HG03342 (cell line): ENCODE measurements around the gene CERS3.

Experiments used
- ATAC-seq: cut with Tn5 transposase; IDR thresholded peaks from one replicate; pipeline ENCODE4 v1.9.1; 2021; ENCODE audit warnings: mild to moderate bottlenecking, moderate library complexity; ENCODE audit not compliant: unreplicated experiment

CERS3 gene

DNA sequence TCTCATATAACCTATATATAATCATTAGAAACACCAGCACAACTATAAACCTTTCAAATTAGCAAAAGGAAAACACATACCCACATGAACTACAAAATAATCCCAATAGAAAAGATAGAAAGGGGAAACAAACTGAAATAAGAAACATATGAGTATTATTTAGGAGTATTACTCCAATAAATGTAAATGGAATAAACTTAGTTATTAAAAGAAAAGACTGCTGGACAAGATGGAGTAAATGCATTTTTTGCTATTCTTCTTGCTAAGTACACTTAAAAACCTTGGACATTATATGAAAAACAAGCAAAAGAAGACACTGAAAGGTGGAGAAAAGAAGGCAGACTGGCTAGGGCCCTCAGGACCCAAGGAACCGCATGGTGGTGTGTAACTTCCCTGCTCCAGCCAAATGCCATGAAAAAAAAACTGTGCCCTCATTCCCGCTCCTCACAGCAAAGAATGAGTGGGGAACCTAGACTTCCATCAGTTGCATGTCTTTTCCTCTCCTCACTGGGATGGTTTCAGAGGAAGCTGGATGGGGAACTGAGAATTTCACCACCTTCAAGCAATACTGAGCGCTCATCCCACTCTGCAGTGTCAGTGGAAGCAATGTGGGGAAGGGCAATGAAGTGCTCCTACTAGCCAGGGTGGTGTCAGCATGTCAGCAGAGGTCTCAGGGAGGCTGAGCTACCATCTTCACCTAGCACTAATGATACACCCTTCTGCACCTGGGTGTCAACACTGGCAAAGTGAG, 143.3 kb downstream of the CERS3 start:
- ATAC-seq, result no peak

DNA sequence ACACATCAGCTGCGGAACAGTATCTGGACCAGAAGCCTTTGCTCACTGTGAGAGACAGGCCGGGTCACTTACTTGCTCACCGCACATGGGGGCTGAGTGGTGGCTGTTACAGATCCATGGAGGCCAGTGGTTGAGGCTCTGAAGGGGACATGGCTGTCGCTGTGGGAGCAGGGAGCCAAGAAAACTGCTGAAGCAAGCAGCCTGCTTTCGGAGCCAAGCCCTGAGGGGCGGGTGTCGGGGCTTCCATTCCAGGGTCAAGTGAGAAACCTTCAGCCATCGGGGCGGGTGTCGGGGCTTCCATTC, 144.7 kb downstream of the CERS3 start:
- no peak for ATAC-seq

DNA sequence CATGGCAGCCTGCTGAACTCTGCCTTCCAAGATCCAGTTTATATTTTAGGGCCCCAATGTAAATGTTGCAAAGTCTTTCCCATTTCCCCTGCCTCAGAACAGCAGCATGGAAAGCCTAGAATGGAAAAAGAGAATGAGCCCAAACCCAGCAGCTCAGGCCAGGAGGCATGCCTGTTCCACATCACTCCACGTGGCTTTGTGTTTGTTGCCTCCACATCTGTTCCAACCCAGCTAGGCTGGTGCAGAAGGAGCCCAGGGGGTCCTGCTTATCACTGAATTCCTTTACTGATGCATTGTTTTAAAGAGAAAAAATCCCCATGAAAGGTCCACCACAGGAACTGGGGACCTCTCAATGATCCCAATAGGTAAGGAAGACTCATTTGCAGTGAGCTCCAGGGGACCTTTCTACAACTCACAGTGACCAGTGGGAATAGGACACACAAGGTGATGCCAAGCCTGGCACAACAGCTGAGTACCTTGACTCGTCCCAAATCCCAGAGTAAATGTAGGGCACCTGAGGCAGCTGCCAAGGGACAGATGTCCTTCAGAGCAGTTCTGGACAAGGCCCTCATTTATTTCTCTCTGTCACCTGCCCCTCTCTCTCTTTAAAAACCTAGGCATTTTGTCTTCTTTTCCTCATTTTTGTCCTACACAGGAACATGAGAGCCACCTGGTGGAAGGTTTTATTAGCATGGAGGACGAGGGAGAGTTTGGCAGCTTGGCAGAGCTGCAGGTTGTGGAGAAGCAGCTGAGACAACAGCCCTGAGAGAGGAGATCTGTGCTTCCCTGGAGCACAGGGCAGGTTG, 145.2 kb downstream of the CERS3 start:
- no peak for ATAC-seq

DNA sequence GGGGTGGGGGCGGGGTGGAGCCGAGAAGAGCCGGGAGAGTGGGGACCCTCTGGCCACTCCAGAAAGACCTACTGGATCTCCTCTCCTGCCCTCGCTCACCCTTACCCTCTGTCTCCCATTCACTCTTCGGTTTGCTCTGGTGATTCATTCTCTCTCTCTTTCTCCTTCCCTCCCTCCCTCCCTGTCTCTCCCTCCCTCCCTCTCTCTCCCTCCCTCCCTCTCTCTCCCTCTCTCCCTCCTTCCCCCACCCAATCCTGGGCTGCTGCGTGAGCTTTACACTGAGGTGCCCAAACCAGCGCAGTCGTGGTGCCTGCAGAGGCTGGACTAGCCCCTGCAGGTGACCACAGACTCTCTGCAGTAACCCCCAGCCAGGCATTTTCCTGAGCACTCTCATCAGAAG, 154.8 kb downstream of the CERS3 start:
- ATAC-seq, result no peak

DNA sequence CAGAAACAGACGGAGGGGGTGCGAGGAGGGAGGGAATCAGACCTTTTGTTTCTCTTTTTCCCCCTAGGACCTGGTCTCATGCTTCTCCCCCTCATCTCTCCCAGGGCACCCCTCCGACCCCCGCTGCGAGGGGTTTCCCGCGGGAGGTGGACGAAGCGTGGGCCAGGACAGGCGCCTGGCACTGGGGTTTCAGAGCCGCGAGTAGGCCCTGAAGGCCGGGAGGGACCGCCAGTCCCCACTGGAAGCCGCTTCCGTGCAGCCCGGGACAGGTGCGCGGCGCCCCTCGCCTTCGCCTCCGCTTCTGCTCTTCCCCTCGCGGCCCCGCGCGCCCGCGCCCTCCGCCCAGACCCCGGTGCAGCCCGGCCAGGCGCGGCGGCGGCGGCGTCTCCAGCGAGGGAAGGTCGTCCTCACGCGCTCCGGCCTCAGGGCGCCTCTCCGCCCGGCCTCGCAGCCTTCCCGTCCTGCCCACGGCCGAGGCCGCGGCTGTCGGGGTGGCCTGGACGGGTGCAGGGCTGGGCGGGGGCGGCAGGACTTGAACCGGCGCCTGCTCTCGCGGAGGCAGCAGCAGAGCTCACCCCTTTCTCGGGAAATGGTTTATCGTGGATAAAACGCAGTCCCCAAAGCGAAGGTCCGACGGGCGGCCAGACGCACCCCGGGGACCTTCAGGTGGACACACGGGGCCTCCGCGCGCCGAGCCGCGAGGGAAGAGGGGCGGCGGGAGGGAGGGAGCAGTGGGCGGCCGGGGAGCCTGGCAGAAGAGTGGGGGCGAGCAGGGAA, 155.4 kb downstream of the CERS3 start:
- no peak for ATAC-seq

DNA sequence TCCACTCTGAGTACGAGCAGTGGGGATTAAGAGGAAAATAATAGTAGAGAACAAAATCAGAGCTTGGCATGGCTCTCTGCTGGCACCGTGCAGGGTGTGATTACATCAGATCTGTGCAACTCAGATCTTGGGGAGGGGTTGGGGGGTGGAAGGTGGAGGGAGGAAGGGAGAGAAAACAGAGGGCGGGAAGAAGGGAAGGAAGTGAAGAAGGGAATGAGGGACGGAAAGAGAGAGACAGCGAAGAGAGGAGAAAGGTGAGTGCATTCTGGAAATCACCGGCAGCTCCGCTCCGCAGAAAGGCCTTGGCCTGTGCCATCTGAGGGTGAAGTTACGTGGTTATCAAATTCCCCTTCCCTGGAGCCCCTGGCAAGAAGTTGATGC, 156.0 kb downstream of the CERS3 start:
- no peak for ATAC-seq

DNA sequence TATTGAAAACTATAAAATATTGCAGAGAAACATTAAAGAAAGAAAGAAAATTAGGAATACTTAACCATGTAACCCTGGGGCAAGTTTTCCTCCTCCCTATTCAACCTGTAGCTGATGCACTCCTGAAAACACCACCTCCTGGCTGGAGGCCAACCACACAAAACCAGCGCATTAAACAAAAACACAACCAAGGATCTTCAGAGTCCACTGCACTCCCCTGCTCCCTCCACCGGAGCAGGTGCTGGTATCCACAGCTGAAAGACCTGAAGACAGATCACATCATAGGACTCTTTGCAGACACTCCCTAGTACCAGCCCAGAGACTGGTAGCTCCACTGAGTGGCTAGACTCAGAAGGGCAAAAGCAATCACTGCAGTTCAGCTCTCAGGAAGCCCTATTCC, 173.4 kb downstream of the CERS3 start:
- no peak for ATAC-seq

DNA sequence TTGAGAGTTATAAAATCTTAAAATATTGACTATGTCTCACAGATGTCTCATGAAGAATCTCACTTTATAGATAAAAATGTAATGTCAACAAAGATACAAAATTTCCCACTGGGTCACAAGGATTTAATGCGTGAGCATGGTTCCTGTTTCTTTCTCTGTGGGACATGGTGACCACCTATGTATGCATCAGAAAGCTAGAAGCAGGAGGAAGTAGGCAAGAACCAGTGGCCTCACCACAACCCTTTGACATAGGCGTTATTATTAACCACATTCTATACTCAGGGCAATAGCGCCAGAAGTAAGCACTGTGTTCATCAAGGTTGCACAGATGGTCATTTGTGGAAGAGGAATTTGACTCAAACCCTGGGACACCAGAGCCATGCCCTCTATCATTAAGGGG, 175.3 kb downstream of the CERS3 start:
- ATAC-seq, result no peak

DNA sequence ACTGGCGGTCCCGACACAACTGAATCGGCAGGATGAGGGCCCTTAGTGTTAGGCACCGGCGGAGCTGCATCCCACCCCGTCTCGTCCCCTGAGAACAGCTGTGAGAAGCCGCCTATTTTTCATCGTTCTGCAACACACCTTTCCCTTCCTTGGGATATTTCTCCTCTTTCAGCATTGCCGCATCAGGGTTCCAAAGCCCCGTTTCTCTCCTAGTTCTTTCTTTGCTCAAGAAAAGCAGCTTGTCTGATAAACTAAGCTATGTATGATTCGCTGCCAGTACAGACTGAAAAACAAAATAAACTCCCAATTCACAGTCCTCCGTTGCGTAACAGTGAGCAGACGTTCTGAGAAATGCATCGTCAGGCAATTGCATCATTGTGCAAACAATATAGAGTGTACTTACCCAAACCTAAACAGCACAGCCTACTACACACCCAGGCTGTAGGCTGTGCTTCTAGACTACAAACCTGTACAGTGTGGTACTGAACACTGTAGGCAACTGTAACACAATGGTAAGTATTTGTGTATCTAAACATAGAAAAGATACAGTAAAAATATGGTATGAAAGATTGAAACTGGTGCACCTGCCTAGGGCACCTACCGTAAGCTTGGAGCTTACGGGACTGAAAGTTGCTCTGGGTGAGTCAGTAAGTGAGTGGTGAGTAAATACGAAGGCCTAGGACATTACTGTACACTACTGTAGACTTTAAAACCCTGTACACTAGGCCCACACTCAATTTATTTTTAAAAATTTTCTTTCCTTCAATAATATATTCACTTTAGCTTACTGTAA, 178.1 kb downstream of the CERS3 start:
- ATAC-seq, result no peak
